ENCODE data around the gene PNMA5. TPM values are rescaled to one million over a fixed set of nuclear protein-coding genes. Genes with fewer than 3 reads are reported as not detected.
"Not testable (repeated sequence)": the region's sequence is repeated elsewhere in the genome, so short reads cannot be mapped to it uniquely, and the experiment has no call there.

The PNMA5 gene
- 1 to 10 TPM; 1.5 to 3.3 TPM for total RNA-seq
- 1 to 10 TPM; 4.9 to 6.6 TPM for polyA plus RNA-seq (ENCODE audit: insufficient read length in 2 of 2)
- long read RNA-seq, donor 1, partial matches to known transcripts = 65 of 66 reads
- long read RNA-seq, donor 1, other reads (novel, unspliced or antisense) = 0 of 66 reads
- long read RNA-seq, donor 2, partial matches to known transcripts = 6 of 7 reads
- long read RNA-seq, donor 2, other reads (novel, unspliced or antisense) = 0 of 7 reads
- long read RNA-seq, donor 3, partial matches to known transcripts = 0 of 5 reads
- long read RNA-seq, donor 3, other reads (novel, unspliced or antisense) = 5 of 5 reads
- long read RNA-seq, donor 4 = 0 reads

DNA sequence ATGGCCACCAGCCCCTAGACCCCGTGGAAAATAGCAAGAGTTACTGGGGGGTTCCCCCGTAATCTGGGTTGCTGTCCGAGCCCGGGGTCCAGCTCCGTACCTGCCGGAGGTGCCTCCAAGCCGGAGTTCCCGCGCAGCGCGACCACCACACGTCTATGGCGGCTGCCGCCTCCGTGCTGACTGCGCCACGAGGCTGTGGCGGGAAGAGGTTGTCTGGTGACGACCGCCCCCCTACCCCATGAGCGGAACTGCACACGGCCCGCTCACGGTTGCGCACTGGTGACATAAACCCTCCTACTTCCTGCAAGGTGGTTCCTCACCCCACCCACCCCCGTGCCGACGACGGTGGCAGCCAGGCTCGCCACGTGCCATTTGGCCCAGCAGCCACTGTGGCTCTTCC is at the start of gene PNMA5:
TSS of gene PNMA5 (minus strand) at position 184 of the 400 bp plus-strand sequence. CDS start 2,518 bp downstream, outside the sequence.
- no peak for DNase-seq (ENCODE audit: low read depth in 4 of 6, low spot score in 6 of 6)
- peaks cover 2% of the 10 kb centered on the region for H3K9me3 ChIP-seq (ENCODE audit: control insufficient read depth, insufficient read depth, low read length)
- WGBS (ENCODE audit: insufficient coverage) = 88% methylated on average over 30 of the region's 31 CpGs
- peaks cover 1% of the 10 kb centered on the region for H3K4me1 ChIP-seq (ENCODE audit: control insufficient read depth, insufficient read depth, low read length)
- no peak within 1 kb of the TSS for H3K4me3 ChIP-seq (ENCODE audit: low read depth, low read length)
- H3K27me3 ChIP-seq (ENCODE audit: control insufficient read depth, insufficient read depth, low read length) = no peaks in the 10 kb centered on the region
- no peaks in the 10 kb centered on the region for H3K36me3 ChIP-seq (ENCODE audit: control insufficient read depth, insufficient read depth, low read length)
- H3K27ac ChIP-seq (ENCODE audit: low read depth, low read length) = no peak within 1 kb of the TSS

DNA sequence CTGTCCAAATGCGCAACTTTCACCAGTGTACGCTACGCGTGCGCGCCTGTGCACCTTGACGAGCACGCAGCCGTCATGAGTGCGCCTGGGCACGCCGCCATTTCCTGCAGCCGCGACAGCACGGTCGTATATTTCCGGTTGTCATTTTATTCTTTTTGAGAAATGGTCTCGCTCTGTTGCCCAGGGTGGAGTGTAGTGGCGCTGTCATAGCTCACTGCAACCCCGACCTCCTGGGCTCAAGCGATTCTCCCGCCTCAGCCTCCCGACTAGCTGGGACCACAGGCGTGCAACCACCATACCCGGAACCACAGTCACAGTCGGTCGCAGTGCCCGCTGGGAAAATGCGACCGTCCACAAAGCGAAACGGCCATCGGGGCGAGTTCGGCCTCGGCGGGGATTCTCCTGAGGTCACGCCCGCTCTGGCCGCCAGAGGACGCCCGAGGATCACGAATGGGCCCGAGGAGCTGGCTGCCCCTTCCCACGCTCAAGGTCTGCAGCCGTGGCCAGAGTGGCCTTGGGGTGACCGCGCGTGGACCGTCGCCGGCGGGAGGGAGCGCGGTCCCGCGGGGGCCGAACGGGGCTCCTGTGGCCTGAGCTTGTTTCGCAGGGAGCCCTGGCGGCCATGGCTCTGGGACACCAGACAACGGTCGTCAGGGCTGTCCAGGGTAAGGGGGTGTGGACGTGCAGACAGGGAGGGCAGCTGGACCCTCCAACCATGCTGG is 38.6 kb upstream of the PNMA5 start:
- Histone ChIP-seq H3K27me3 (ENCODE audit: control insufficient read depth, insufficient read depth, low read length) (no peaks in the 10 kb centered on the region), H3K27ac (ENCODE audit: low read depth, low read length) (no peak overlapping the region), H3K9me3 (ENCODE audit: control insufficient read depth, insufficient read depth, low read length) (peaks cover 2% of the 10 kb centered on the region), H3K36me3 (ENCODE audit: control insufficient read depth, insufficient read depth, low read length) (no peaks in the 10 kb centered on the region), H3K4me3 (ENCODE audit: low read depth, low read length) (peak overlapping the region; percentile 12), H3K4me1 (ENCODE audit: control insufficient read depth, insufficient read depth, low read length) (peaks cover 9% of the 10 kb centered on the region)
- 35% methylated on average over 64 of the region's 64 CpGs for WGBS (ENCODE audit: insufficient coverage)
- DNase-seq (ENCODE audit: low read depth in 4 of 6, low spot score in 6 of 6) = peak in 4 of 6 donors; percentile 23 to 77 (median 53)

DNA sequence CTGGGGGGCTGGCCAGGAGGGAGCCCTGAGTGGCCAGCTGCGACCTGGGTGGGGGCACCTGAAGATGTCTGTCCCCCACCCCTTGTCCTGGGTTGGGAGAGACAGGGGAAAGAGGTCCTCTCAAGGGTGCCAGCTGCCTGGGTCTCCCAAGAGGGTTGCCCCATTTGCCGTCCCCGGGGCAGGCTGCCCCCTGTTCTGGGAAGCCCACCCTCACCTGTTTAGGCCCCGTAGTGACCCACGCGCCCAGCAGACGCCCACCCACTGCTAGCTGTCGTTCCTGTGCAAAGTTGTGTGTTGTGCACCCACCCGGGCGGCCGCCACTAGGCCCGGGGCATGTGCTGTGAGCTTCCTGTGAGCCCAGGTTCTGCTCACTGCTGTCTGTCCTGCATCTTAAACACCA is 36.9 kb upstream of the PNMA5 start:
- WGBS (ENCODE audit: insufficient coverage) = 84% methylated on average over 11 of the region's 12 CpGs
- Histone ChIP-seq H3K4me3 (ENCODE audit: low read depth, low read length) (no peak overlapping the region), H3K27me3 (ENCODE audit: control insufficient read depth, insufficient read depth, low read length) (no peaks in the 10 kb centered on the region), H3K9me3 (ENCODE audit: control insufficient read depth, insufficient read depth, low read length) (peaks cover 2% of the 10 kb centered on the region), H3K4me1 (ENCODE audit: control insufficient read depth, insufficient read depth, low read length) (peaks cover 9% of the 10 kb centered on the region), H3K36me3 (ENCODE audit: control insufficient read depth, insufficient read depth, low read length) (no peaks in the 10 kb centered on the region), H3K27ac (ENCODE audit: low read depth, low read length) (no peak overlapping the region)
- no peak for DNase-seq (ENCODE audit: low read depth in 4 of 6, low spot score in 6 of 6)

GRCh38 chrX:153029875-153030274 is 36.0 kb upstream of the PNMA5 start:
- H3K4me1 ChIP-seq (ENCODE audit: control insufficient read depth, insufficient read depth, low read length) = peaks cover 9% of the 10 kb centered on the region
- H3K9me3 ChIP-seq (ENCODE audit: control insufficient read depth, insufficient read depth, low read length) = peaks cover 2% of the 10 kb centered on the region
- no peak overlapping the region for H3K27ac ChIP-seq (ENCODE audit: low read depth, low read length)
- DNase-seq (ENCODE audit: low read depth in 4 of 6, low spot score in 6 of 6) = no peak
- no peak overlapping the region for H3K4me3 ChIP-seq (ENCODE audit: low read depth, low read length)
- H3K36me3 ChIP-seq (ENCODE audit: control insufficient read depth, insufficient read depth, low read length) = no peaks in the 10 kb centered on the region
- H3K27me3 ChIP-seq (ENCODE audit: control insufficient read depth, insufficient read depth, low read length) = no peaks in the 10 kb centered on the region
- 81% methylated on average over 11 of the region's 11 CpGs for WGBS (ENCODE audit: insufficient coverage)

- Histone ChIP-seq H3K27ac (ENCODE audit: low read depth, low read length) (no peak overlapping the region), H3K36me3 (ENCODE audit: control insufficient read depth, insufficient read depth, low read length) (no peaks in the 10 kb centered on the region), H3K4me3 (ENCODE audit: low read depth, low read length) (no peak overlapping the region), H3K4me1 (ENCODE audit: control insufficient read depth, insufficient read depth, low read length) (peaks cover 9% of the 10 kb centered on the region), H3K9me3 (ENCODE audit: control insufficient read depth, insufficient read depth, low read length) (peaks cover 2% of the 10 kb centered on the region), H3K27me3 (ENCODE audit: control insufficient read depth, insufficient read depth, low read length) (no peaks in the 10 kb centered on the region)
- DNase-seq (ENCODE audit: low read depth in 4 of 6, low spot score in 6 of 6) = no peak
- WGBS (ENCODE audit: insufficient coverage) = 63% methylated on average over 2 of the region's 2 CpGs
Observed at GRCh38 chrX:153029162-153029561, 35.2 kb upstream of the PNMA5 start.

DNA sequence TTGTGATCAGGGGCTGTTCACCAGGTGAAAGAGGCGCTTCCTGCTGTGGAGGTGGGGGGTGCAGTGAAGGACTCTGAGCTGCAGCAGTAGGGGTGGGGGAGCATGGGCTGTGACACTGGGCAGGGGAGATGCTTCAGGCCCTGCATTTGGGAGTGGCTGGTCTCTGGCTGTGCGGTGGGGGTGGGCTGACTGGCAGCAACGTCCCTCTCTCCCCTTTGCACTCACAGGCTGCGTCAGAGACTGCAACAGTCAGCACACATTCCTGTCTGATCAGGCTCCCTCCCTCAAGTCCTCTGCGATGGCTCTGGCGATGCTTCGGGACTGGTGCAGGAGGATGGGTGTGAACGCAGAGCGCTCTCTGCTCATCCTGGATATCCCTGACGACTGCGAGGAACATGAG is 34.6 kb upstream of the PNMA5 start:
- not testable (repeated sequence) for H3K27me3 ChIP-seq (ENCODE audit: control insufficient read depth, insufficient read depth, low read length); H3K27ac ChIP-seq (ENCODE audit: low read depth, low read length); H3K4me3 ChIP-seq (ENCODE audit: low read depth, low read length); H3K4me1 ChIP-seq (ENCODE audit: control insufficient read depth, insufficient read depth, low read length); H3K9me3 ChIP-seq (ENCODE audit: control insufficient read depth, insufficient read depth, low read length); H3K36me3 ChIP-seq (ENCODE audit: control insufficient read depth, insufficient read depth, low read length); DNase-seq (ENCODE audit: low read depth in 4 of 6, low spot score in 6 of 6)
- 86% methylated on average over 2 of the region's 11 CpGs for WGBS (ENCODE audit: insufficient coverage)

GRCh38 chrX:153026501-153026900 is 32.6 kb upstream of the PNMA5 start:
- not testable (repeated sequence) for H3K27me3 ChIP-seq (ENCODE audit: control insufficient read depth, insufficient read depth, low read length); H3K27ac ChIP-seq (ENCODE audit: low read depth, low read length); H3K4me3 ChIP-seq (ENCODE audit: low read depth, low read length); H3K4me1 ChIP-seq (ENCODE audit: control insufficient read depth, insufficient read depth, low read length); DNase-seq (ENCODE audit: low read depth in 4 of 6, low spot score in 6 of 6); H3K36me3 ChIP-seq (ENCODE audit: control insufficient read depth, insufficient read depth, low read length); H3K9me3 ChIP-seq (ENCODE audit: control insufficient read depth, insufficient read depth, low read length)
- WGBS (ENCODE audit: insufficient coverage) = no CpG with 5 or more reads among the region's 2 CpGs

DNA sequence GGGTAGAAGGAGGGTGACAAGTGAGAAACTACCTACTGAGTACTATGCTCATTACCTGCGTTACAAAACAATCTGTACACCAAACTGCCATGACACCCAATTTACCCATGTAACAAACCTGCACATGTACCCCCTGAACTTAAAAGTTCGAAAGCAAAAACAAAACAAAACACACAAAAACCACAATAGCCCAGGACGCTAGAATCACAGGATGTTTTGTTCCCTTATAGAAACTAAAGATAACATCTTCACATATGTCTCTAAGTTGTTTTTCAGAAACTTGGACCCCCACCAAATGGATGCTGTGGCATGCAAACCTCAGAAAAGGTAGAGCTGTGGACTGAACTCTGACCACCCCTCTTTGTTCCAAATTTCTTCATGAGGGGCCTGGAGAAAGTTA is 25.2 kb upstream of the PNMA5 start:
- WGBS (ENCODE audit: insufficient coverage) = 80% methylated on average over 2 of the region's 3 CpGs
- Histone ChIP-seq H3K27ac (ENCODE audit: low read depth, low read length) (no peak overlapping the region), H3K4me1 (ENCODE audit: control insufficient read depth, insufficient read depth, low read length) (no peaks in the 10 kb centered on the region), H3K36me3 (ENCODE audit: control insufficient read depth, insufficient read depth, low read length) (no peaks in the 10 kb centered on the region), H3K9me3 (ENCODE audit: control insufficient read depth, insufficient read depth, low read length) (no peaks in the 10 kb centered on the region), H3K27me3 (ENCODE audit: control insufficient read depth, insufficient read depth, low read length) (no peaks in the 10 kb centered on the region), H3K4me3 (ENCODE audit: low read depth, low read length) (no peak overlapping the region)
- DNase-seq (ENCODE audit: low read depth in 4 of 6, low spot score in 6 of 6) = no peak

GRCh38 chrX:153017174-153017573 is 23.3 kb upstream of the PNMA5 start:
- not testable (repeated sequence) for H3K36me3 ChIP-seq (ENCODE audit: control insufficient read depth, insufficient read depth, low read length); H3K9me3 ChIP-seq (ENCODE audit: control insufficient read depth, insufficient read depth, low read length); H3K27ac ChIP-seq (ENCODE audit: low read depth, low read length); H3K4me1 ChIP-seq (ENCODE audit: control insufficient read depth, insufficient read depth, low read length); H3K27me3 ChIP-seq (ENCODE audit: control insufficient read depth, insufficient read depth, low read length); DNase-seq (ENCODE audit: low read depth in 4 of 6, low spot score in 6 of 6); H3K4me3 ChIP-seq (ENCODE audit: low read depth, low read length)
- no CpG with 5 or more reads among the region's 2 CpGs for WGBS (ENCODE audit: insufficient coverage)

- DNase-seq (ENCODE audit: low read depth in 4 of 6, low spot score in 6 of 6) = no peak
- Histone ChIP-seq H3K36me3 (ENCODE audit: control insufficient read depth, insufficient read depth, low read length) (no peaks in the 10 kb centered on the region), H3K27ac (ENCODE audit: low read depth, low read length) (no peak overlapping the region), H3K9me3 (ENCODE audit: control insufficient read depth, insufficient read depth, low read length) (no peaks in the 10 kb centered on the region), H3K4me1 (ENCODE audit: control insufficient read depth, insufficient read depth, low read length) (no peaks in the 10 kb centered on the region), H3K4me3 (ENCODE audit: low read depth, low read length) (no peak overlapping the region), H3K27me3 (ENCODE audit: control insufficient read depth, insufficient read depth, low read length) (no peaks in the 10 kb centered on the region)
- 64% methylated on average over 1 of the region's 1 CpG for WGBS (ENCODE audit: insufficient coverage)
Observed at GRCh38 chrX:153004780-153005179, 10.9 kb upstream of the PNMA5 start.

Measured in spinal cord (tissue), 10 donors.